ENCODE data around the gene KCNJ9. TPM values are rescaled to one million over a fixed set of nuclear protein-coding genes. Genes with fewer than 3 reads are reported as not detected.

The KCNJ9 gene
- total and polyA plus RNA-seq, 2 of the 13 experiments (the other 11 are each of a cell fraction or from before 2014, with no cell fraction given), result not detected

DNA sequence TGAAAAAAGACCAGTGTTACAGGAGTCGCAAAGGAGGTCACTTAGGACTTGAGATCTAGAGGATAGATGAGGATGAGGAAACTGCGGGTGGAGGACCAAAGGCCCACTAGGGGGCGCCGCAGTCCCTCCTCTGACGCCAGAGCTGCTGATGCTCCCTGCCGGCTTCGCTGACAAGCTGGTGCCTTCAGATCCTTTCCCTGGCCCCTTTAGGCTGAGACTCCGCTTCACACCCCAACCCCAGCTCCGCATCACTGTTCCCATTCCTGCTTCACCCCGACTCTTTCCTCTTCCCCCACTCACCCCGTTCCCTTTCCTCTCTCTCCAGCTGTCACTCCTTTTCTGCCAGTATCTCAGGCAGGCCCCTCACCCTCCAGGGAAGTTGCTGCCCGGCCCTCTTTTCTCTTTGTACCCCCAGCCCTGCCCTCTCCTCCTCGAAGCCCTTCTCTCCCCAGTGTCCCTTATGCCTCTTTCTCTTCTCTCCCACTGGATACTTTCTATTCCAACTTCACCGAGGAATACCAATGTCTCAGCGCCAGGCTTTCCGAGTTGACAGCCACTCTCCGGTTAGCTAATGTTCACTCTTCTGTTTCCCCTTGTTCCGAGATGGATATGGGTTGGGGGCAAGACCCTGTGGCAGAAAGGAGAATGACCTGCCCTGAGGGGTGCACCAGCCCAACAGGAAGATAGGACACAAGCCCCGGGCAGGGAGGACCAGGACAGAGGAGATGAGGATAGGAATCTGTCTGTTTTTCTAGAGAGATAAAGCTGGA lies 4.5 kb downstream of the KCNJ9 start (continued):
- TF ChIP-seq ZNF646 (CRISPR knock-in tag; IDR thresholded peaks at IDR 0.05) (no peak), SPEN (CRISPR knock-in tag; IDR thresholded peaks at IDR 0.05; ENCODE audit: low read depth) (no peak), MXD3 (CRISPR knock-in tag; IDR thresholded peaks at IDR 0.05) (no peak), HOXA3 (CRISPR knock-in tag; IDR thresholded peaks at IDR 0.05) (peak; percentile 31; the same call in 1 of the 2 replicates), RAD51 (IDR thresholded peaks at IDR 0.05; ENCODE audit: borderline replicate concordance) (no peak), ZBTB14 (CRISPR knock-in tag; IDR thresholded peaks at IDR 0.05) (no peak), SIX1 (CRISPR knock-in tag; IDR thresholded peaks at IDR 0.05; ENCODE audit: borderline replicate concordance) (no peak), REXO4 (CRISPR knock-in tag; IDR thresholded peaks at IDR 0.05; ENCODE audit: borderline replicate concordance) (no peak), ZNF737 (CRISPR knock-in tag; IDR thresholded peaks at IDR 0.05; ENCODE audit: borderline replicate concordance) (no peak), SNAPC2 (CRISPR knock-in tag; IDR thresholded peaks at IDR 0.05) (no peak), MIER2 (CRISPR knock-in tag; IDR thresholded peaks at IDR 0.05) (0 out of 2 replicates have a peak, but pooled peaks have one; percentile 23), MED13 (CRISPR knock-in tag; IDR thresholded peaks at IDR 0.05) (no peak)
- TF ChIP-seq, protein P1, sequence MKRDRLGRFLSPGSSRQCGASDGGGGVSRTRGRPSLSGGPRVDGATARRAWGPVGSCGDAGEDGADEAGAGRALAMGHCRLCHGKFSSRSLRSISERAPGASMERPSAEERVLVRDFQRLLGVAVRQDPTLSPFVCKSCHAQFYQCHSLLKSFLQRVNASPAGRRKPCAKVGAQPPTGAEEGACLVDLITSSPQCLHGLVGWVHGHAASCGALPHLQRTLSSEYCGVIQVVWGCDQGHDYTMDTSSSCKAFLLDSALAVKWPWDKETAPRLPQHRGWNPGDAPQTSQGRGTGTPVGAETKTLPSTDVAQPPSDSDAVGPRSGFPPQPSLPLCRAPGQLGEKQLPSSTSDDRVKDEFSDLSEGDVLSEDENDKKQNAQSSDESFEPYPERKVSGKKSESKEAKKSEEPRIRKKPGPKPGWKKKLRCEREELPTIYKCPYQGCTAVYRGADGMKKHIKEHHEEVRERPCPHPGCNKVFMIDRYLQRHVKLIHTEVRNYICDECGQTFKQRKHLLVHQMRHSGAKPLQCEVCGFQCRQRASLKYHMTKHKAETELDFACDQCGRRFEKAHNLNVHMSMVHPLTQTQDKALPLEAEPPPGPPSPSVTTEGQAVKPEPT (CRISPR knock-in tag; IDR thresholded peaks at IDR 0.05; ENCODE audit: low read depth), result no peak
- TF ChIP-seq, protein P2, sequence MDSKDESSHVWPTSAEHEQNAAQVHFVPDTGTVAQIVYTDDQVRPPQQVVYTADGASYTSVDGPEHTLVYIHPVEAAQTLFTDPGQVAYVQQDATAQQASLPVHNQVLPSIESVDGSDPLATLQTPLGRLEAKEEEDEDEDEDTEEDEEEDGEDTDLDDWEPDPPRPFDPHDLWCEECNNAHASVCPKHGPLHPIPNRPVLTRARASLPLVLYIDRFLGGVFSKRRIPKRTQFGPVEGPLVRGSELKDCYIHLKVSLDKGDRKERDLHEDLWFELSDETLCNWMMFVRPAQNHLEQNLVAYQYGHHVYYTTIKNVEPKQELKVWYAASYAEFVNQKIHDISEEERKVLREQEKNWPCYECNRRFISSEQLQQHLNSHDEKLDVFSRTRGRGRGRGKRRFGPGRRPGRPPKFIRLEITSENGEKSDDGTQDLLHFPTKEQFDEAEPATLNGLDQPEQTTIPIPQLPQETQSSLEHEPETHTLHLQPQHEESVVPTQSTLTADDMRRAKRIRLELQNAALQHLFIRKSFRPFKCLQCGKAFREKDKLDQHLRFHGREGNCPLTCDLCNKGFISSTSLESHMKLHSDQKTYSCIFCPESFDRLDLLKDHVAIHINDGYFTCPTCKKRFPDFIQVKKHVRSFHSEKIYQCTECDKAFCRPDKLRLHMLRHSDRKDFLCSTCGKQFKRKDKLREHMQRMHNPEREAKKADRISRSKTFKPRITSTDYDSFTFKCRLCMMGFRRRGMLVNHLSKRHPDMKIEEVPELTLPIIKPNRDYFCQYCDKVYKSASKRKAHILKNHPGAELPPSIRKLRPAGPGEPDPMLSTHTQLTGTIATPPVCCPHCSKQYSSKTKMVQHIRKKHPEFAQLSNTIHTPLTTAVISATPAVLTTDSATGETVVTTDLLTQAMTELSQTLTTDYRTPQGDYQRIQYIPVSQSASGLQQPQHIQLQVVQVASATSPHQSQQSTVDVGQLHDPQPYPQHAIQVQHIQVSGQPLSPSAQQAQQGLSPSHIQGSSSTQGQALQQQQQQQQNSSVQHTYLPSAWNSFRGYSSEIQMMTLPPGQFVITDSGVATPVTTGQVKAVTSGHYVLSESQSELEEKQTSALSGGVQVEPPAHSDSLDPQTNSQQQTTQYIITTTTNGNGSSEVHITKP (CRISPR knock-in tag; IDR thresholded peaks at IDR 0.05; ENCODE audit: low read depth), result no peak
